Astrocyte (in vitro differentiated cells and primary cell): ENCODE results near the gene FCMR.

Experiments used
- EZH2 ChIP-seq: IDR thresholded peaks from 2 replicates; pipeline ENCODE4 v1.6.1; 2012; ENCODE audit warnings: mild to moderate bottlenecking, low read length, inconsistent platforms; ENCODE audit not compliant: insufficient read depth
- TF ChIP-seq, protein P1 (sequence below): IDR thresholded peaks from 2 replicates; pipeline ENCODE4 v1.5.1; 2011; ENCODE audit warnings: low read depth, mild to moderate bottlenecking, inconsistent platforms, low read length, moderate library complexity; ENCODE audit not compliant: insufficient read depth

DNA sequence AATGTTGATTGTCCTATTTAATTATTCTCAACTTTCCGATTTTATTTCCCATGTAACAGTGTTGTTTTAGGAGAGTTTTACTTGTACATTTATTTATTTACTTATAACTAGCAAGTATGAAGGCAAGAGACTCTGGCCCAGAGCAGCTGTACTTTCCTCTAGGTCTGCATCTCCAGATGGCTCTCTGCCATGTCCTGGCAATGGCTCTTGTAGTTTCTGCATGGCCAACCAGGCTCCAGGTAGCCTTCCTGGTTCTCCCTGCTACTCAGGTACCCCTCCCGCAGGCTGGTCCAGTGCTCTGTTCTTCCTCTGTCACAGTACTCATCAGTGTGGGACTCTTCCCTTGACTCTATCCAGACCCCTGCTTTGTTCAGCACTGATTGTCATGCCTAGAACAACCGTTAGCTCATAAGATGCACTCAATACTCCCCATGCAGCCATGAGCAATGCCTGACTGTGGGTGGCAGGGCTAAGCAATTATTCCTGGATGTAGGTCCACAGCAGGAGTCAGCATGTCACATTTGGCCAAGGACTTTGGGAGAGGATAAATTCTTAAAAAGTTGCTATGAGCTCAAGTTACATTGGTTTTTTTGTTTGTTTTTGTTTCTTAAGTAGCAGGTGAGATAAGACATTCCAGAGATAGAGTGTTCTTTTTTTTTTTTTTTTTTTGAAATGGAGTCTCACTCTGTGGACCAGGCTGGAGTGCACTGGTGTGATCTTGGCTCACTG, 67.2 kb downstream of the FCMR start:
- TF ChIP-seq, protein P1, sequence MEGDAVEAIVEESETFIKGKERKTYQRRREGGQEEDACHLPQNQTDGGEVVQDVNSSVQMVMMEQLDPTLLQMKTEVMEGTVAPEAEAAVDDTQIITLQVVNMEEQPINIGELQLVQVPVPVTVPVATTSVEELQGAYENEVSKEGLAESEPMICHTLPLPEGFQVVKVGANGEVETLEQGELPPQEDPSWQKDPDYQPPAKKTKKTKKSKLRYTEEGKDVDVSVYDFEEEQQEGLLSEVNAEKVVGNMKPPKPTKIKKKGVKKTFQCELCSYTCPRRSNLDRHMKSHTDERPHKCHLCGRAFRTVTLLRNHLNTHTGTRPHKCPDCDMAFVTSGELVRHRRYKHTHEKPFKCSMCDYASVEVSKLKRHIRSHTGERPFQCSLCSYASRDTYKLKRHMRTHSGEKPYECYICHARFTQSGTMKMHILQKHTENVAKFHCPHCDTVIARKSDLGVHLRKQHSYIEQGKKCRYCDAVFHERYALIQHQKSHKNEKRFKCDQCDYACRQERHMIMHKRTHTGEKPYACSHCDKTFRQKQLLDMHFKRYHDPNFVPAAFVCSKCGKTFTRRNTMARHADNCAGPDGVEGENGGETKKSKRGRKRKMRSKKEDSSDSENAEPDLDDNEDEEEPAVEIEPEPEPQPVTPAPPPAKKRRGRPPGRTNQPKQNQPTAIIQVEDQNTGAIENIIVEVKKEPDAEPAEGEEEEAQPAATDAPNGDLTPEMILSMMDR, result no peak
- TF ChIP-seq EZH2, result no peak
